Psoas muscle (tissue), 8 donors: ENCODE data around the gene PRRC1. TPM values are rescaled to one million over a fixed set of nuclear protein-coding genes. Genes with fewer than 3 reads are reported as not detected.

Experiments used
- ATAC-seq, 4 donors: fragments of 200-7000 bp; cut with Tn5 transposase; one replicate each; pipeline ENCODE4 v1.9.1; 2020; ENCODE audit warnings: moderate library complexity in 3 of 4, mild to moderate bottlenecking in 2 of 4
- DNase-seq, 2 donors: peaks; one replicate each; pipeline ENCODE4 v3.0.0-alpha.2; 2020
- H3K27ac ChIP-seq: fragments of 200-600 bp; one replicate; pipeline ENCODE4 v1.8.0; 2022
- H3K27me3 ChIP-seq, 3 donors: fragments of 200-600 bp in 1 of 3; one replicate each; pipeline versions ENCODE4 v1.6.1 to v1.8.0; 2013 to 2022; ENCODE audit warnings: low read length in 2 of 3, mild to moderate bottlenecking in 2 of 3, moderate library complexity in 1 of 3; ENCODE audit not compliant: insufficient read depth in 3 of 3
- H3K36me3 ChIP-seq, 2 donors: fragments of 200-600 bp in 1 of 2; one replicate each; pipeline versions ENCODE4 v1.6.1 to v1.8.0; 2013 to 2022; ENCODE audit warnings: low read depth in 1 of 2, mild to moderate bottlenecking in 1 of 2, moderate library complexity in 1 of 2; ENCODE audit not compliant: insufficient read depth in 1 of 2
- H3K4me1 ChIP-seq: fragments of 200-600 bp; one replicate; pipeline ENCODE4 v1.8.0; 2022
- H3K4me3 ChIP-seq: fragments of 200-600 bp; one replicate; pipeline ENCODE4 v1.8.0; 2022; ENCODE audit warnings: mild to moderate bottlenecking
- H3K9me3 ChIP-seq: fragments of 200-600 bp; one replicate; pipeline ENCODE4 v1.8.0; 2022
- WGBS, 3 donors: extraction: QIAGEN DNeasy Blood & Tissue Kit; methylation state at CpG; one replicate each; pipeline versions ENCODE4 v1.1.6 to v1.1.7; 2013; 5-methylcytosine and 5-hydroxymethylcytosine counted together
- intact Hi-C, 2 donors: fragments of 100-400 bp; cut with DNase I; formaldehyde crosslinking; loops; one replicate each; pipeline versions ENCODE4 v1.11.0 to v1.14.2; 2022
- polyA plus RNA-seq, 3 donors: library from polyadenylated mRNA; stranded (reverse); fragments of 200-250 nt; gene quantifications; one replicate each; pipeline ENCODE4 v1.2.3, GENCODE V29; 2013
- total RNA-seq, 4 donors: library from RNA; stranded (reverse); fragmentation: NEBNext Ultra II Directional in 2 of 4; extraction: Animal tissue kit (Norgen Biotek cat#: 25700) in 2 of 4; gene quantifications; one replicate each; pipeline versions ENCODE4 v1.2.1 to v1.2.4, GENCODE V29; 2021 to 2023
- TF ChIP-seq, protein P1 (sequence below): fragments of 200-600 bp; IDR thresholded peaks from one replicate; pipeline ENCODE4 v1.8.0; 2022; ENCODE audit warnings: antibody characterized with exemption
- donor health status: healthy with polysubstance abuse.
- donor health status: DM: no; HTN: no; CAD: no; lungs with moderate emphysema.
- donor health status: Bipolar disorder and iron deficiency.
- donor health status: healthy.
- donor health status: DM: yes; HTN: yes; CAD: no.
- donor health status: DM: no; HTN: no; CAD: no.
- donor health status: DM: no; HTN: no; CAD: no.
- donor health status: DM: yes; HTN: yes; CAD: no.

Gene PRRC1
- total and polyA plus RNA-seq, 7 donors = 7.0 to 26.6 (median 14.4) TPM

DNA sequence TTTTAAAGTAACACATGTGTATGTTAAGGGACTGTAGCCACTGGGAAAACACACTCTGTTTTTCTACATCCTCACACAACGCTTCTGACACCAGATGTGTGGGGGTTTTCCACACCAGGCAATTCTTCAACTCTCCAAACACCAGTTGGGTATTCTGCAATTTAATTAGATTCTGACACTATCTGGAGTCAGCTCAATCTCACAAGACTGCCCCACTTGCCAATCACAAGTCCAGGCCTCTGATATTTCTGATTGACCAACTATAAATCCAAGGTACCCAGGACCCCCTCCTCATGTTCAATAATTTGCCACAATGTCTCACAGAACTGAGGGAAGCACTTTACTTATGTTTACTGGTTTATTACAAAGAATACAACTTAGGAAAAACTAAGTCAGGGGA lies 70.9 kb downstream of the PRRC1 start:
- Histone ChIP-seq H3K9me3 (no peaks in the 10 kb centered on the region), H3K4me3 (no peak overlapping the region), H3K36me3 (no peaks in the 10 kb centered on the region), H3K4me1 (peaks cover 2% of the 10 kb centered on the region), H3K27me3 (no peaks in the 10 kb centered on the region), H3K27ac (no peak overlapping the region)
- 76 to 85% (median 82%) methylated on average over 1 of the region's 1 CpG for WGBS, 3 donors
- ATAC-seq (no peak), DNase-seq (no peak)
- intact Hi-C loops = loop anchor here (5.0 to 10.0 kb wide), 2 partner anchors 64 to 106 kb away; no protein-coding TSS in a partner anchor
- TF ChIP-seq, protein P1, sequence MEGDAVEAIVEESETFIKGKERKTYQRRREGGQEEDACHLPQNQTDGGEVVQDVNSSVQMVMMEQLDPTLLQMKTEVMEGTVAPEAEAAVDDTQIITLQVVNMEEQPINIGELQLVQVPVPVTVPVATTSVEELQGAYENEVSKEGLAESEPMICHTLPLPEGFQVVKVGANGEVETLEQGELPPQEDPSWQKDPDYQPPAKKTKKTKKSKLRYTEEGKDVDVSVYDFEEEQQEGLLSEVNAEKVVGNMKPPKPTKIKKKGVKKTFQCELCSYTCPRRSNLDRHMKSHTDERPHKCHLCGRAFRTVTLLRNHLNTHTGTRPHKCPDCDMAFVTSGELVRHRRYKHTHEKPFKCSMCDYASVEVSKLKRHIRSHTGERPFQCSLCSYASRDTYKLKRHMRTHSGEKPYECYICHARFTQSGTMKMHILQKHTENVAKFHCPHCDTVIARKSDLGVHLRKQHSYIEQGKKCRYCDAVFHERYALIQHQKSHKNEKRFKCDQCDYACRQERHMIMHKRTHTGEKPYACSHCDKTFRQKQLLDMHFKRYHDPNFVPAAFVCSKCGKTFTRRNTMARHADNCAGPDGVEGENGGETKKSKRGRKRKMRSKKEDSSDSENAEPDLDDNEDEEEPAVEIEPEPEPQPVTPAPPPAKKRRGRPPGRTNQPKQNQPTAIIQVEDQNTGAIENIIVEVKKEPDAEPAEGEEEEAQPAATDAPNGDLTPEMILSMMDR = no peak

DNA sequence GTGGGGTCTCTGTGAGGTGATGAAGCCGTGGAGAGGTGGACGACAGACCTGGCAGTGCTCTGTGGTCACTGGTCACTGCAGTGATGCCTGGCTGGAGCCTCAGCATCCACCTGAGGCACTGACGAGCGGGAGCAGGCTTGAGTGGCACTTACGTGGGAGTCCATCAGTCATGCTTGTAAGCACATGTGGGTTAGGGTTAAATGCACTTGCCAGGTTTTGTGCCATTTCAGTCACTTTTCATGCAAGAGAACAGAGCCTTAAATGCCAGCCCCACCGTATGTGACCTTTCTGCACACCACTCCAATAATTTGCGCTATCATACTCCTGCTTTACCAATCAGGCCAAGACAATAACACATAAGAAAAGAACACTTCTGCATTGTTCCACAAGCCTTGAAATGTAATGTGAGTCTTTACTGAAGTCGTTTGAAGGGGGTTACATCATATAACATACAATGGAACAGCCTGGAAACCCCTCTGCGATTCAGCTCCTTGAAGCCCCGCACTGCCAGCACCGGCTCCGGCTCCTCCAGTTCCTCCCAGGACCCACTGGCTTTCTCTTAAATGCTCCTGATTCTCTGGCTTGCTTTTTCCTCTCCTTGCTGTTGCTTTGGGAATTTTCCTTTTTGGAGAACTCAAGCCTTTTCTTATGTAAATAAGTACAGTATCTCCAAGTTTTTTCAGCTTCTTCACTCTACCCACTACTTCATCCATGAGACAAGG lies 72.0 kb downstream of the PRRC1 start:
- Histone ChIP-seq H3K27me3 (no peaks in the 10 kb centered on the region), H3K27ac (no peak overlapping the region), H3K9me3 (no peaks in the 10 kb centered on the region), H3K36me3 (no peaks in the 10 kb centered on the region), H3K4me1 (no peaks in the 10 kb centered on the region), H3K4me3 (no peak overlapping the region)
- DNase-seq = no peak
- no peak for ATAC-seq
- 73 to 88% (median 77%) methylated on average over 12 of the region's 12 CpGs for WGBS, 3 donors
- intact Hi-C loops = loop anchor here (5.0 to 10.0 kb wide), 2 partner anchors 63 to 105 kb away; no protein-coding TSS in a partner anchor
- TF ChIP-seq, protein P1 = no peak

DNA sequence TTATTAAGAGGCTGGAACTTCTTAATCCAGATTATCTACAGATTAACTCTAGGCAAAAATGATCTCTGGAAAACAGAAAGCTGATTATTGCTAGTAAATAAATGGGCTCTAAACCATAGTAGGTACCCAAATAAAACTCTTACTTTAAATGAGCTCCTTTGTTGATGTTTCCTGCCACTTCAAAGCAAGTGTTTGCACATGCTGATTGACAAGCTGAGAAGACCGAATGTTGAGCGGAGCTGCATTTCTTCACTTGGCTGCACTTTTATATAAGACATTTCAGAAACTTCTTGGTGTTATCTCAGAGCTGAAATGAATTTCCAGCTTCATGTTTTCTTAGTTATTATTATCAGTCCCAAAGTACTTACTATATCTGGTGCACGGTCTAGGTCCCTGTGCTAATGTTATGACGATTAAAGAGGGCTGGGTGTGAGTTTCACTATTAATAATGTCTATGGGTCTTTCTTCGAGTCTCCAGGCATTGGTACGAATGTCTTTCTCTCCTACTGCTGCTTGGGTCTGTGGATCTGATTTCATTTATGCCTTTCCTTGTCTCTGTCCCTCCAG lies 72.8 kb downstream of the PRRC1 start:
- no peak overlapping the region for H3K4me3 ChIP-seq
- DNase-seq = no peak
- no peaks in the 10 kb centered on the region for H3K36me3 ChIP-seq
- TF ChIP-seq, protein P1 = no peak
- ATAC-seq = no peak
- no peak overlapping the region for H3K27ac ChIP-seq
- no peaks in the 10 kb centered on the region for H3K4me1 ChIP-seq
- intact Hi-C loops = no loop called here
- WGBS, 3 donors = 77 to 90% (median 78%) methylated on average over 6 of the region's 6 CpGs
- H3K9me3 ChIP-seq = no peaks in the 10 kb centered on the region
- H3K27me3 ChIP-seq = no peaks in the 10 kb centered on the region

DNA sequence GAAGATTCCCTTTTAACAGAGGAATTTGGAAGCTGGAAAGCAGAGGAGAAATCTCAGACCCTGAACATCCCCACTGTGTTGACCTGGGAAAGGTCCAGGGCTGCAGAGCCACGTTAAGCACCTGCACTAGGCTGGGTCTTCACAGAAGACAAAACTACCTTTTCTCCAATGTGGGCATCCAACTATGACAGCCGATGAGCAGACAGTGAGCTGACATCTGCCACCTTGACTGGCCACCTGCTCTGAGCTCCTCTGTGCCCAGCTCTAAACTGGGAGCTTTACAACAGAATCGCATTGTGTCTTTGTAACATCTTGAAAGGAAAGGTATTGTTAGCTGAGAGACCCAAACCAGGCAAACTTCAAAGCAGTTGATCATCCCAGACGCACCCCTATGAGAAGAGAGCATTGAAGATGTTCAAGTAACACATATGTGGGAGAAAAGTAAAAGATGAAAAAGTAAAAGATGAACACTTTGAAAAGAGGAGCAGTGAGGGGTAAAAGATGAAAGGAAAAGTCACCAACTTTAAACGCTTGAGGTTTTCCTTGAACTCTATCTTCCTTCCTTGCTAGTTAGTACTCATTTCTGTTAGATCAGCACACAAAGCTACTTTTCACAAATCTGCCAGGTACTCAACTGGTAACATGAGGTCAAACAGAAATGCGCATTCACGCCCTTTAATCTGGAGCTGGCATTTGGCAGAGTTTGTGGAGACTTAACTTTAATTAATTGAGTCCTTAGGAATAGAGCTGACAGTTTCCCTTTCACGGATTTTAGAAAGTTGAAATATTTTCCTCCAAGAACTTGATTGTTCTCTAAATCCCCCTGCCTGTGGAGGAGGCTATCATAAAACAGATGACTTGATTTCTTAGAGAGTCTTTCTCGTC lies 78.3 kb downstream of the PRRC1 start:
- Histone ChIP-seq H3K9me3 (no peaks in the 10 kb centered on the region), H3K27me3 (no peaks in the 10 kb centered on the region), H3K27ac (no peak overlapping the region), H3K4me1 (no peaks in the 10 kb centered on the region), H3K4me3 (no peak overlapping the region), H3K36me3 (no peaks in the 10 kb centered on the region)
- intact Hi-C loops = no loop called here
- WGBS, 3 donors = 74 to 81% (median 75%) methylated on average over 9 of the region's 9 CpGs
- ATAC-seq (no peak), DNase-seq (no peak)
- TF ChIP-seq, protein P1 = no peak
